ENCODE data around the gene ADAM10.

- TF ChIP-seq POLR2A (IDR thresholded peaks at IDR 0.05; ENCODE audit: low read depth, low read length) (no peak), POLR2AphosphoS5 (IDR thresholded peaks at IDR 0.05; ENCODE audit: low read depth, low read length) (no peak)
Measured at GRCh38 chr15:58748040-58748851, 1.3 kb downstream of the ADAM10 start.

Measured in GM12892 (cell line).